Esophagus muscularis mucosa (tissue), 4 donors: ENCODE results near the gene RNF181. TPM values are rescaled to one million over a fixed set of nuclear protein-coding genes. Genes with fewer than 3 reads are reported as not detected.
A peak's percentile ranks its signal among the peaks of the same experiment; 100 is the strongest.

ENCODE experiments used
- DNase-seq: peaks from one replicate; pipeline ENCODE4 v3.0.0-alpha.2; 2017; ENCODE audit errors: extremely low spot score
- H3K27ac ChIP-seq, 4 donors: fragments of 200-600 bp; sonication (generic); replicated peaks in 1 of 4; 1 replicate in 3 of 4; 2 replicates in 1 of 4; pipeline ENCODE4 v1.5.1; 2016 to 2019; ENCODE audit warnings: mild to moderate bottlenecking in 1 of 4
- H3K27me3 ChIP-seq, 4 donors: fragments of 200-600 bp; sonication (generic); one replicate each; pipeline versions ENCODE4 v1.5.1 to v1.6.0; 2016 to 2019
- H3K36me3 ChIP-seq, 4 donors: fragments of 200-600 bp; sonication (generic); one replicate each; pipeline ENCODE4 v1.5.1; 2016 to 2019
- H3K4me1 ChIP-seq, 4 donors: fragments of 200-600 bp; sonication (generic); one replicate each; pipeline ENCODE4 v1.5.1; 2016 to 2019
- H3K4me3 ChIP-seq, 4 donors: fragments of 200-600 bp; sonication (generic); 1 replicate in 2 of 4; 2 replicates in 2 of 4; pipeline ENCODE4 v1.5.1; 2016 to 2019; ENCODE audit warnings: mild to moderate bottlenecking in 4 of 4, moderate library complexity in 1 of 4
- H3K9me3 ChIP-seq, 4 donors: fragments of 200-600 bp; sonication (generic); 1 replicate in 3 of 4; 2 replicates in 1 of 4; pipeline ENCODE4 v1.5.1; 2016 to 2019
- EP300 ChIP-seq: sonication (generic); formaldehyde crosslinking; IDR thresholded peaks from one replicate; pipeline ENCODE4 v1.6.1; 2017; ENCODE audit warnings: antibody characterized with exemption
- POLR2A ChIP-seq: fragments of 450-650 bp; IDR thresholded peaks from one replicate; pipeline ENCODE4 v1.6.1; 2017; ENCODE audit warnings: antibody characterized with exemption, moderate library complexity, mild to moderate bottlenecking, low read depth
- POLR2AphosphoS5 ChIP-seq, 2 donors: sonication (generic); formaldehyde crosslinking; IDR thresholded peaks; one replicate each; pipeline ENCODE4 v1.6.1; 2017; ENCODE audit warnings: antibody characterized with exemption in 2 of 2
- WGBS: methylation state at CpG from one replicate; pipeline ENCODE4 v1.1.5; 2018; 5-methylcytosine and 5-hydroxymethylcytosine counted together
- intact Hi-C: fragments of 100-400 bp; cut with DNase I; formaldehyde crosslinking; loops from one replicate; pipeline ENCODE4 v1.15.1; 2023
- total RNA-seq, 4 donors: library from RNA; depleted of rRNA; stranded (reverse); fragments of >200 nt; gene quantifications; one replicate each; pipeline versions ENCODE4 v1.1.0 to v1.2.1, GENCODE V29; 2016
- TF ChIP-seq, protein P1 (sequence below), 3 experiments: fragments of 200-600 bp in 2 of 3; fragments of 450-650 bp in 1 of 3; sonication (generic) in 2 of 3; IDR thresholded peaks; one replicate each; pipeline ENCODE4 v1.5.1; 2017 to 2019; ENCODE audit warnings: antibody characterized with exemption in 3 of 3, mild to moderate bottlenecking in 2 of 3, moderate library complexity in 1 of 3

The RNF181 gene
- total RNA-seq, 4 donors from 2014 or later = 133 to 142 (median 138) TPM

DNA sequence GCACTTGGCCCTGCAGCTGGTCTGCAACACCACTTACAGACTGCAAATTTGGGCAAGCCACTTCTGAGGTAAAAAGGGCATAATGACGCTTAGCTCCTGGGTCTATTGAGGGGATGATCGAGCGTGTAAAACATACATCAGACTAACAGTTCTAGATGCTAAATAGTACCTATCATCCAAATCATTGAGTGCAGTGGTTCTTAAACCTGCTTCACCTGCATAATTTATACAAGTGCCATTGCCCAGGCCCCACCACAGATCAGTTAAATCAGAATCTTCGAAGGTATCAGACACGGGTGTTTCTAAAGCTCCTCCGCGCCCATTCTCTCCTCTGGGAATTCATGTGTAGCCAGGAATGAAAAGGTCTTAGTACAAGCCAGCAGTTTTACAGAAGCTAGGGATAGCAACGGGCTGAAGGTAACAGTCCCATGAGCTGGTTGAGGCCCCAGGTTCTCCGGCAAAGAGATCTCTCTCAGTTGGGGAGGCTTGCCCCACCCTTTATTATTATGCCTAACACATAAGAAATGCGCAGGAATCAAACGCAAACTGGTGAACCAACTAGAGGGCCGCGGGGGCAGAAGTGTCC is 737 bp upstream of the RNF181 start:
- no peak for DNase-seq
- H3K27me3 ChIP-seq = no peaks in the 10 kb centered on the region
- peak overlapping the region; percentile 65 to 94 (median 80) for H3K4me3 ChIP-seq
- peaks cover 51 to 63% (median 57%) of the 10 kb centered on the region in 4 donors for H3K4me1 ChIP-seq
- no peaks in the 10 kb centered on the region for H3K9me3 ChIP-seq
- H3K36me3 ChIP-seq = peaks cover 15 to 40% (median 34%) of the 10 kb centered on the region in 4 donors
- H3K27ac ChIP-seq = peak overlapping the region; percentile 88 to 97 (median 90)
- intact Hi-C loops = loop anchor here (5.0 kb wide), 2 partner anchors 33 to 48 kb away; partner anchors contain the start of gene GGCX
- TF ChIP-seq POLR2A (no peak), EP300 (no peak), POLR2AphosphoS5 (IDR thresholded peaks at IDR 0.05) (no peak)
- TF ChIP-seq, protein P1, sequence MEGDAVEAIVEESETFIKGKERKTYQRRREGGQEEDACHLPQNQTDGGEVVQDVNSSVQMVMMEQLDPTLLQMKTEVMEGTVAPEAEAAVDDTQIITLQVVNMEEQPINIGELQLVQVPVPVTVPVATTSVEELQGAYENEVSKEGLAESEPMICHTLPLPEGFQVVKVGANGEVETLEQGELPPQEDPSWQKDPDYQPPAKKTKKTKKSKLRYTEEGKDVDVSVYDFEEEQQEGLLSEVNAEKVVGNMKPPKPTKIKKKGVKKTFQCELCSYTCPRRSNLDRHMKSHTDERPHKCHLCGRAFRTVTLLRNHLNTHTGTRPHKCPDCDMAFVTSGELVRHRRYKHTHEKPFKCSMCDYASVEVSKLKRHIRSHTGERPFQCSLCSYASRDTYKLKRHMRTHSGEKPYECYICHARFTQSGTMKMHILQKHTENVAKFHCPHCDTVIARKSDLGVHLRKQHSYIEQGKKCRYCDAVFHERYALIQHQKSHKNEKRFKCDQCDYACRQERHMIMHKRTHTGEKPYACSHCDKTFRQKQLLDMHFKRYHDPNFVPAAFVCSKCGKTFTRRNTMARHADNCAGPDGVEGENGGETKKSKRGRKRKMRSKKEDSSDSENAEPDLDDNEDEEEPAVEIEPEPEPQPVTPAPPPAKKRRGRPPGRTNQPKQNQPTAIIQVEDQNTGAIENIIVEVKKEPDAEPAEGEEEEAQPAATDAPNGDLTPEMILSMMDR (IDR thresholded peaks at IDR 0.05) = no peak
- WGBS = 20% methylated on average over 9 of the region's 13 CpGs

DNA sequence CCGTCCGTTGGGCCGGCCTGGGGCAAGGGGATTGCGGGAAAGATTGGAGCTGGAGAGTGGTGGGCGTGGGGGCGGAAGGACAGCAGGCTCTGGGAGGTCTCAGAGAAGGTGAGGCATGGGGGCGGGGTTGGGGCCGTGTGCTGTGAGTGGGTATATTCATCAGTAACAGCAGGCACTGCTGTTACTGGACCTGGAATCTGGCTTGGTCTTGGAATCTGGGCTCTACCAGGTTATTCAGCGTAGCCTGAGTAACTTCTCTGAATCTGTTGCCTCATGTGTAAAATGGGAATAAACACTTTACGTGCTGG is 435 bp downstream of the RNF181 start:
- Histone ChIP-seq H3K4me3 (peak overlapping the region; percentile 65 to 94 (median 80)), H3K4me1 (peaks cover 40 to 60% (median 53%) of the 10 kb centered on the region in 4 donors), H3K27me3 (no peaks in the 10 kb centered on the region), H3K9me3 (no peaks in the 10 kb centered on the region), H3K27ac (peak overlapping the region; percentile 88 to 97 (median 90)), H3K36me3 (peaks cover 15 to 51% (median 46%) of the 10 kb centered on the region in 4 donors)
- DNase-seq = no peak
- 4% methylated on average over 10 of the region's 10 CpGs for WGBS
- intact Hi-C loops = loop anchor here (5.0 kb wide), 1 partner anchor 34 kb away; the partner anchor contains the start of gene GGCX
- TF ChIP-seq POLR2AphosphoS5 (IDR thresholded peaks at IDR 0.05) = no peak

DNA sequence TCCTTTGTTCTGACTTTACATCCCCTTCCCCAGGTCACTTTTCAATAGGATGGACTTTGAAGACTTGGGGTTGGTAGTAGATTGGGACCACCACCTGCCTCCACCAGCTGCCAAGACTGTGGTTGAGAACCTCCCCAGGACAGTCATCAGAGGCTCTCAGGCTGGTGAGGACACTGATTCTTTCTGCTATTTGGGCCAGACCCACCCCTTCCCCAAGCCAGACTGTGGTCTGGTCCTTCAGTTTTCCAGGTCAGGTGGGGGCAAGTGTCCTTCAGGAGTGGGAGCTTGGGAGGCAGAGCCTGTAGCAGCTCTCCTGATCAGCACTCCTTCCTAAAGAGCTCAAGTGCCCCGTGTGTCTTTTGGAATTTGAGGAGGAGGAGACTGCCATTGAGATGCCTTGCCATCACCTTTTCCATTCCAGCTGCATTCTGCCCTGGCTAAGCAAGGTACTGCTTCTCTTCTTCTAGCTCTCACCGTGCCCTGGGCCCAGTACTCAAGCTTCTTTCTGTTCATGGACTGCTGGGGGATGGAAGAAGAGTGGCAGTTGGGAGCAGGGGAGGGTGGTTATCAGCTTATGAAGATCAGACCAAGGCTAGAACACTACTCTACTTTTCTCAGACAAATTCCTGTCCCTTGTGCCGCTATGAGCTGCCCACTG is 1.1 kb downstream of the RNF181 start:
- no peak for DNase-seq
- peaks cover 40 to 60% (median 53%) of the 10 kb centered on the region in 4 donors for H3K4me1 ChIP-seq
- H3K4me3 ChIP-seq = peak overlapping the region; percentile 65 to 94 (median 80)
- no peaks in the 10 kb centered on the region for H3K27me3 ChIP-seq
- no peak for TF ChIP-seq POLR2AphosphoS5 (IDR thresholded peaks at IDR 0.05)
- TF ChIP-seq POLR2A = no peak
- no peak for TF ChIP-seq EP300
- TF ChIP-seq, protein P1 (IDR thresholded peaks at IDR 0.05) = no peak
- H3K27ac ChIP-seq = peak overlapping the region; percentile 88 to 97 (median 90)
- WGBS = 94% methylated on average over 2 of the region's 3 CpGs
- no peaks in the 10 kb centered on the region for H3K9me3 ChIP-seq
- intact Hi-C loops = loop anchor here (5.0 kb wide), 1 partner anchor 34 kb away; the partner anchor contains the start of gene GGCX
- peaks cover 15 to 53% (median 48%) of the 10 kb centered on the region in 4 donors for H3K36me3 ChIP-seq

DNA sequence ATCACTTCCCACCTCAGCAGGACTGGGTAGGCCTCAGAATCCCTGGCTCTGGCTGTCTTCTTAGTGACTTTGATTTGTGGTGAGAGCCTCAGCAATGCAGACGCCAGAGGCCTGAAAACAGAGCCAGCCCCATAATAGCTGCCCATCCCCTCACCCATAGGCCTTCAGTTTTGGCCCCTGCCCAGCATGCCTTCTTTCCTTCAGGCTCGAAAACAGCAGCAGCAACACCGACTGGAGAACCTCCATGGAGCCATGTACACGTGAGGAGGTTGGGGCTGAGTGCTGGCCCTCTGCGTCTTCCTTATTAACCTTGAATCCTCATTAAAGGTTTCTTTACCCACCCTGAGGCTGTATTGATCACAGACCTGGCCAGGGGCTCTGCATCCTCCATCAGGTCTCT is 1.7 kb downstream of the RNF181 start:
- 70% methylated on average over 5 of the region's 5 CpGs for WGBS
- Histone ChIP-seq H3K4me1 (peaks cover 36 to 62% (median 52%) of the 10 kb centered on the region in 4 donors), H3K36me3 (peaks cover 15 to 53% (median 48%) of the 10 kb centered on the region in 4 donors), H3K27ac (peak overlapping the region in 2 of 4 donors; percentile 88 to 90), H3K4me3 (no peak overlapping the region), H3K9me3 (no peaks in the 10 kb centered on the region), H3K27me3 (no peaks in the 10 kb centered on the region)
- no peak for DNase-seq
- TF ChIP-seq, protein P1 (IDR thresholded peaks at IDR 0.05) = no peak
- TF ChIP-seq EP300 (no peak), POLR2A (no peak), POLR2AphosphoS5 (IDR thresholded peaks at IDR 0.05) (no peak)
- intact Hi-C loops = loop anchor here (5.0 kb wide), 1 partner anchor 35 kb away; the partner anchor contains the start of gene GGCX
